Activated naive CD8-positive, alpha-beta T cell (primary cell): Measurements from ENCODE around the gene FOXRED1.

ENCODE experiments used
- H3K27ac Mint-ChIP-seq: one replicate; pipeline ENCODE4 v1.8.0; 2021; ENCODE audit warnings: mixed read lengths
- H3K27me3 Mint-ChIP-seq: one replicate; pipeline ENCODE4 v1.8.0; 2021; ENCODE audit warnings: mixed read lengths
- H3K36me3 Mint-ChIP-seq: one replicate; pipeline ENCODE4 v1.8.0; 2021; ENCODE audit warnings: mixed read lengths
- H3K4me1 Mint-ChIP-seq: one replicate; pipeline ENCODE4 v1.8.0; 2021; ENCODE audit warnings: low read depth, mixed read lengths
- H3K4me3 Mint-ChIP-seq: one replicate; pipeline ENCODE4 v1.8.0; 2021; ENCODE audit warnings: mild to moderate bottlenecking, mixed read lengths
- H3K9me3 Mint-ChIP-seq: one replicate; pipeline ENCODE4 v1.8.0; 2021; ENCODE audit warnings: low read depth, mixed read lengths

FOXRED1 gene

GRCh38 chr11:126257144-126257543 is 11.8 kb upstream of the FOXRED1 start:
- no peaks in the 10 kb centered on the region for H3K36me3 Mint-ChIP-seq
- no peaks in the 10 kb centered on the region for H3K27me3 Mint-ChIP-seq
- no peaks in the 10 kb centered on the region for H3K9me3 Mint-ChIP-seq
- H3K4me3 Mint-ChIP-seq = no peak overlapping the region
- peak overlapping the region; percentile 23 for H3K27ac Mint-ChIP-seq
- peaks cover 1% of the 10 kb centered on the region for H3K4me1 Mint-ChIP-seq

GRCh38 chr11:126257764-126258163 is 11.2 kb upstream of the FOXRED1 start:
- Mint-ChIP-seq H3K27ac (no peak overlapping the region), H3K9me3 (no peaks in the 10 kb centered on the region), H3K4me1 (peaks cover 1% of the 10 kb centered on the region)

GRCh38 chr11:126262216-126262615 is 6.7 kb upstream of the FOXRED1 start:
- Mint-ChIP-seq H3K4me1 (peaks cover 12% of the 10 kb centered on the region), H3K9me3 (no peaks in the 10 kb centered on the region), H3K36me3 (peaks cover 2% of the 10 kb centered on the region), H3K4me3 (no peak overlapping the region), H3K27ac (peak overlapping the region; percentile 61), H3K27me3 (no peaks in the 10 kb centered on the region)

More at GRCh38 chr11:126257764-126258163, 11.2 kb upstream of the FOXRED1 start:
- Mint-ChIP-seq H3K27me3 (no peaks in the 10 kb centered on the region), H3K4me3 (no peak overlapping the region), H3K36me3 (no peaks in the 10 kb centered on the region)

GRCh38 chr11:126263489-126263888 is 5.5 kb upstream of the FOXRED1 start:
- Mint-ChIP-seq H3K27me3 (no peaks in the 10 kb centered on the region), H3K27ac (peak overlapping the region; percentile 41), H3K4me3 (no peak overlapping the region), H3K4me1 (peaks cover 20% of the 10 kb centered on the region), H3K36me3 (peaks cover 2% of the 10 kb centered on the region), H3K9me3 (no peaks in the 10 kb centered on the region)

- no peaks in the 10 kb centered on the region for H3K9me3 Mint-ChIP-seq
- no peaks in the 10 kb centered on the region for H3K27me3 Mint-ChIP-seq
- H3K27ac Mint-ChIP-seq = peak overlapping the region; percentile 76
- H3K4me1 Mint-ChIP-seq = peaks cover 36% of the 10 kb centered on the region
- H3K36me3 Mint-ChIP-seq = peaks cover 2% of the 10 kb centered on the region
- peak overlapping the region; percentile 23 for H3K4me3 Mint-ChIP-seq
Observed at GRCh38 chr11:126265811-126266210, 3.1 kb upstream of the FOXRED1 start.

GRCh38 chr11:126267650-126268049 is 1.3 kb upstream of the FOXRED1 start:
- Mint-ChIP-seq H3K4me1 (peaks cover 46% of the 10 kb centered on the region), H3K4me3 (peak overlapping the region; percentile 97), H3K36me3 (peaks cover 5% of the 10 kb centered on the region), H3K27me3 (no peaks in the 10 kb centered on the region), H3K27ac (peak overlapping the region; percentile 95), H3K9me3 (no peaks in the 10 kb centered on the region)

- peak overlapping the region; percentile 97 for H3K4me3 Mint-ChIP-seq
- H3K9me3 Mint-ChIP-seq = no peaks in the 10 kb centered on the region
- no peaks in the 10 kb centered on the region for H3K27me3 Mint-ChIP-seq
- H3K4me1 Mint-ChIP-seq = peaks cover 48% of the 10 kb centered on the region
- peak overlapping the region; percentile 95 for H3K27ac Mint-ChIP-seq
- H3K36me3 Mint-ChIP-seq = peaks cover 8% of the 10 kb centered on the region
Observed at GRCh38 chr11:126268361-126268707, 620 bp upstream of the FOXRED1 start.

GRCh38 chr11:126277322-126277721 is 8.4 kb downstream of the FOXRED1 start:
- H3K27ac Mint-ChIP-seq = no peak overlapping the region
- peaks cover 8% of the 10 kb centered on the region for H3K36me3 Mint-ChIP-seq
- H3K4me3 Mint-ChIP-seq = no peak overlapping the region
- peaks cover 29% of the 10 kb centered on the region for H3K4me1 Mint-ChIP-seq
- no peaks in the 10 kb centered on the region for H3K9me3 Mint-ChIP-seq
- H3K27me3 Mint-ChIP-seq = no peaks in the 10 kb centered on the region

GRCh38 chr11:126277780-126278179 is 8.8 kb downstream of the FOXRED1 start:
- Mint-ChIP-seq H3K36me3 (peaks cover 8% of the 10 kb centered on the region), H3K4me1 (peaks cover 28% of the 10 kb centered on the region)

GRCh38 chr11:126279191-126279590 is 10.2 kb downstream of the FOXRED1 start:
- Mint-ChIP-seq H3K4me1 (peaks cover 35% of the 10 kb centered on the region), H3K27me3 (no peaks in the 10 kb centered on the region), H3K4me3 (no peak overlapping the region), H3K9me3 (no peaks in the 10 kb centered on the region), H3K27ac (no peak overlapping the region), H3K36me3 (peaks cover 6% of the 10 kb centered on the region)

More at GRCh38 chr11:126277780-126278179, 8.8 kb downstream of the FOXRED1 start:
- no peaks in the 10 kb centered on the region for H3K9me3 Mint-ChIP-seq
- H3K27me3 Mint-ChIP-seq = no peaks in the 10 kb centered on the region
- H3K27ac Mint-ChIP-seq = no peak overlapping the region
- no peak overlapping the region for H3K4me3 Mint-ChIP-seq

GRCh38 chr11:126280595-126280994 is 11.6 kb downstream of the FOXRED1 start:
- Mint-ChIP-seq H3K27me3 (no peaks in the 10 kb centered on the region), H3K36me3 (peaks cover 3% of the 10 kb centered on the region), H3K9me3 (no peaks in the 10 kb centered on the region), H3K27ac (peak overlapping the region; percentile 68), H3K4me1 (peaks cover 44% of the 10 kb centered on the region), H3K4me3 (no peak overlapping the region)

- Mint-ChIP-seq H3K27ac (peak overlapping the region; percentile 94), H3K4me1 (peaks cover 46% of the 10 kb centered on the region), H3K27me3 (no peaks in the 10 kb centered on the region), H3K4me3 (peak overlapping the region; percentile 92), H3K9me3 (no peaks in the 10 kb centered on the region), H3K36me3 (peaks cover 3% of the 10 kb centered on the region)
Observed at GRCh38 chr11:126281245-126281644, 12.3 kb downstream of the FOXRED1 start.

GRCh38 chr11:126281666-126282175 is 12.8 kb downstream of the FOXRED1 start:
- no peaks in the 10 kb centered on the region for H3K9me3 Mint-ChIP-seq
- peak overlapping the region; percentile 94 for H3K27ac Mint-ChIP-seq
- H3K27me3 Mint-ChIP-seq = no peaks in the 10 kb centered on the region
- peak overlapping the region; percentile 92 for H3K4me3 Mint-ChIP-seq
- peaks cover 48% of the 10 kb centered on the region for H3K4me1 Mint-ChIP-seq
- H3K36me3 Mint-ChIP-seq = peaks cover 3% of the 10 kb centered on the region

- Mint-ChIP-seq H3K4me3 (peak overlapping the region; percentile 92), H3K4me1 (peaks cover 51% of the 10 kb centered on the region)
Observed at GRCh38 chr11:126282361-126282735, 13.4 kb downstream of the FOXRED1 start.

GRCh38 chr11:126282736-126283591 is 14.0 kb downstream of the FOXRED1 start, which contains the start of gene TIRAP:
Gene TIRAP (plus strand): TSS chr11:126283093. CDS start chr11:126290895, 7,802 bp downstream.
- H3K27ac Mint-ChIP-seq = peak within 1 kb of the TSS; percentile 94
- H3K9me3 Mint-ChIP-seq = no peaks in the 10 kb centered on the region
- peak within 1 kb of the TSS; percentile 99 for H3K4me3 Mint-ChIP-seq
- H3K4me1 Mint-ChIP-seq = peaks cover 51% of the 10 kb centered on the region
- peaks cover 4% of the 10 kb centered on the region for H3K36me3 Mint-ChIP-seq
- H3K27me3 Mint-ChIP-seq = no peaks in the 10 kb centered on the region

More at GRCh38 chr11:126282361-126282735, 13.4 kb downstream of the FOXRED1 start:
- Mint-ChIP-seq H3K9me3 (no peaks in the 10 kb centered on the region), H3K27ac (peak overlapping the region; percentile 94), H3K36me3 (peaks cover 5% of the 10 kb centered on the region), H3K27me3 (no peaks in the 10 kb centered on the region)
